Panc1 (cell line): ENCODE measurements around the gene UBE2V1. TPM values are rescaled to one million over a fixed set of nuclear protein-coding genes. Genes with fewer than 3 reads are reported as not detected.
A peak's percentile ranks its signal among the peaks of the same experiment; 100 is the strongest.

ENCODE experiments used
- ATAC-seq: fragments of 200-7000 bp; cut with Tn5 transposase; 2 replicates; pipeline ENCODE4 v1.9.1; 2020; ENCODE audit warnings: mild to moderate bottlenecking, moderate library complexity
- BruUV-seq: library from RNA; stranded (reverse); fragments of 400-500 nt; replicated peaks from 2 replicates; lab custom pipeline; 2021; lab: Mats Ljungman, UMichigan
- CTCF ChIA-PET: fragments of 300-600 bp; sonication (Branson Sonifier 250); formaldehyde crosslinking; loops from one replicate; lab custom pipeline; 2022; ENCODE audit warnings: antibody characterized with exemption; lab: Charles Lee
- POLR2A ChIA-PET: fragments of 300-600 bp; sonication (Branson Sonifier 250); formaldehyde crosslinking; loops from one replicate; lab custom pipeline; 2022; ENCODE audit warnings: antibody characterized with exemption; lab: Charles Lee
- DNase-seq: peaks from one replicate; pipeline ENCODE4 v3.0.0-alpha.2; 2010; ENCODE audit warnings: low read depth, low spot score
- H3K27ac ChIP-seq: 2 replicates; pipeline ENCODE4 v1.5.1; 2011; ENCODE audit warnings: mild to moderate bottlenecking, low read length, inconsistent platforms
- H3K27me3 ChIP-seq: fragments of 200-500 bp; sonication (Bioruptor generic); 2 replicates; pipeline ENCODE4 v1.6.0; 2014; ENCODE audit warnings: low read length, inconsistent platforms; ENCODE audit not compliant: control insufficient read depth, insufficient read depth
- H3K36me3 ChIP-seq: fragments of 200-500 bp; sonication (Bioruptor generic); 2 replicates; pipeline ENCODE4 v1.5.1; 2014; ENCODE audit warnings: inconsistent platforms, mild to moderate bottlenecking, low read length, moderate library complexity; ENCODE audit not compliant: control insufficient read depth, insufficient read depth
- H3K4me1 ChIP-seq: 2 replicates; pipeline ENCODE4 v1.5.1; 2011; ENCODE audit warnings: inconsistent platforms, mild to moderate bottlenecking, low read length, moderate library complexity; ENCODE audit not compliant: control insufficient read depth, insufficient read depth
- H3K4me3 ChIP-seq, 2 experiments: 2 replicates each; pipeline ENCODE4 v1.5.1; 2011 to 2012; ENCODE audit warnings: low read depth in 2 of 2, low read length in 2 of 2, mild to moderate bottlenecking in 2 of 2, inconsistent platforms in 1 of 2, moderate library complexity in 1 of 2
- H3K9me3 ChIP-seq: fragments of 200-500 bp; sonication (Bioruptor generic); 2 replicates; pipeline ENCODE4 v1.5.1; 2014; ENCODE audit warnings: low read depth, mild to moderate bottlenecking, inconsistent platforms, low read length, moderate library complexity; ENCODE audit not compliant: control insufficient read depth, insufficient read depth
- CTCF ChIP-seq: fragments of 450-650 bp; IDR thresholded peaks from 2 replicates; pipeline ENCODE4 v1.5.1; 2017; ENCODE audit warnings: mild to moderate bottlenecking
- POLR2AphosphoS5 ChIP-seq: IDR thresholded peaks from 2 replicates; pipeline ENCODE4 v1.6.1; 2012; ENCODE audit warnings: mild to moderate bottlenecking, low read depth, low read length, moderate library complexity
- REST ChIP-seq, 2 experiments: IDR thresholded peaks; 2 replicates each; pipeline ENCODE4 v1.6.1; 2011 to 2012; ENCODE audit warnings: low read depth in 2 of 2, control low read depth in 1 of 2, low read length in 1 of 2, mild to moderate bottlenecking in 1 of 2, moderate library complexity in 1 of 2; ENCODE audit not compliant: insufficient read depth in 1 of 2
- SIN3A ChIP-seq: IDR thresholded peaks from 2 replicates; pipeline ENCODE4 v1.6.1; 2012; ENCODE audit warnings: low read depth, mild to moderate bottlenecking, low read length, moderate library complexity, borderline replicate concordance; ENCODE audit not compliant: insufficient read depth
- TCF7L2 ChIP-seq: IDR thresholded peaks from 2 replicates; pipeline ENCODE4 v1.6.1; 2011; ENCODE audit warnings: mild to moderate bottlenecking, low read depth, low read length, inconsistent platforms
- in situ Hi-C: cut with HindIII; loops from 2 replicates; pipeline ENCODE4 v1.10.0; 2016; ENCODE audit warnings: low sequenced_read_pairs, low pct_unique_long_range_greater_than_20kb
- intact Hi-C: fragments of 100-400 bp; cut with micrococcal nuclease; formaldehyde crosslinking; loops from one replicate; pipeline ENCODE4 v1.10.0; 2022; ENCODE audit not compliant: unreplicated experiment
- total RNA-seq: library from RNA; stranded (reverse); gene quantifications from one replicate; pipeline ENCODE4 v1.2.1, GENCODE V29; 2021; ENCODE audit not compliant: unreplicated experiment

Gene UBE2V1
- total RNA-seq, 1 experiment from 2014 or later: 115 TPM

- Histone ChIP-seq H3K4me1 (peaks cover 30% of the 10 kb centered on the region), H3K27ac (0 out of 2 replicates have a peak overlapping the region, but pooled peaks have one; percentile 17), H3K4me3 (no peak overlapping the region), H3K36me3 (peaks cover 31% of the 10 kb centered on the region), H3K27me3 (no peaks in the 10 kb centered on the region), H3K9me3 (no peaks in the 10 kb centered on the region)
- peak; percentile 58; the same call in 1 of the 2 replicates for ATAC-seq
- DNase-seq: no peak
- CTCF ChIA-PET: no interaction called here
- no TSS peak for BruUV-seq
- POLR2A ChIA-PET: interaction anchor here (0.6 kb wide), 1 partner anchor 187 kb away, joined by 4 read pairs; no protein-coding TSS in a partner anchor
- intact Hi-C loops: no loop called here
- in situ Hi-C loops: no loop called here
- no peak for TF ChIP-seq REST (IDR thresholded peaks at IDR 0.05; ENCODE audit: insufficient read depth in 1 of 2, low read depth in 2 of 2, low read length in 1 of 2)
- no peak for TF ChIP-seq TCF7L2
- TF ChIP-seq SIN3A: no peak
These were observed 16.9 kb upstream of the UBE2V1 start for GRCh38 chr20:50129662-50130355.

- H3K4me1 ChIP-seq: peaks cover 19% of the 10 kb centered on the region
- ATAC-seq: no peak
- no peaks in the 10 kb centered on the region for H3K9me3 ChIP-seq
- no peak overlapping the region for H3K27ac ChIP-seq
- in situ Hi-C loops (no loop called here), intact Hi-C loops (no loop called here)
- TF ChIP-seq SIN3A (no peak), REST (IDR thresholded peaks at IDR 0.05; ENCODE audit: insufficient read depth in 1 of 2, low read depth in 2 of 2, low read length in 1 of 2) (no peak), POLR2AphosphoS5 (no peak), CTCF (no peak), TCF7L2 (no peak)
- ChIA-PET CTCF (no interaction called here), POLR2A (no interaction called here)
- peaks cover 34% of the 10 kb centered on the region for H3K36me3 ChIP-seq
- no peaks in the 10 kb centered on the region for H3K27me3 ChIP-seq
- H3K4me3 ChIP-seq: no peak overlapping the region
- no peak for DNase-seq
- no TSS peak for BruUV-seq
These were observed 15.6 kb upstream of the UBE2V1 start for GRCh38 chr20:50128520-50128905.
